Spleen (tissue), 7 donors: Measurements from ENCODE around the gene GTF2B.

Source experiments
- POLR2A ChIP-seq, 3 donors: fragments of 450-650 bp; IDR thresholded peaks; one replicate each; pipeline ENCODE4 v1.5.1; 2017; ENCODE audit warnings: antibody characterized with exemption in 3 of 3, mild to moderate bottlenecking in 1 of 3
- TF ChIP-seq, protein P1 (sequence below), 11 experiments: fragments of 200-600 bp in 7 of 11; fragments of 450-650 bp in 4 of 11; sonication (generic) in 4 of 11; IDR thresholded peaks in 8 of 11; conservative IDR thresholded peaks in 3 of 11; 1 replicate in 7 of 11; 2 replicates in 4 of 11; pipeline versions ENCODE4 v1.4.0 to v1.8.0; 2016 to 2021; ENCODE audit warnings: antibody characterized with exemption in 11 of 11, inconsistent platforms in 4 of 11, mild to moderate bottlenecking in 1 of 11
- donor health status: DM: no; HTN: no; CAD: no; lungs with moderate emphysema.
- donor health status: DM: no; HTN: no; CAD: no.
- donor health status: DM: no; HTN: no; CAD: no.

- TF ChIP-seq, protein P1, sequence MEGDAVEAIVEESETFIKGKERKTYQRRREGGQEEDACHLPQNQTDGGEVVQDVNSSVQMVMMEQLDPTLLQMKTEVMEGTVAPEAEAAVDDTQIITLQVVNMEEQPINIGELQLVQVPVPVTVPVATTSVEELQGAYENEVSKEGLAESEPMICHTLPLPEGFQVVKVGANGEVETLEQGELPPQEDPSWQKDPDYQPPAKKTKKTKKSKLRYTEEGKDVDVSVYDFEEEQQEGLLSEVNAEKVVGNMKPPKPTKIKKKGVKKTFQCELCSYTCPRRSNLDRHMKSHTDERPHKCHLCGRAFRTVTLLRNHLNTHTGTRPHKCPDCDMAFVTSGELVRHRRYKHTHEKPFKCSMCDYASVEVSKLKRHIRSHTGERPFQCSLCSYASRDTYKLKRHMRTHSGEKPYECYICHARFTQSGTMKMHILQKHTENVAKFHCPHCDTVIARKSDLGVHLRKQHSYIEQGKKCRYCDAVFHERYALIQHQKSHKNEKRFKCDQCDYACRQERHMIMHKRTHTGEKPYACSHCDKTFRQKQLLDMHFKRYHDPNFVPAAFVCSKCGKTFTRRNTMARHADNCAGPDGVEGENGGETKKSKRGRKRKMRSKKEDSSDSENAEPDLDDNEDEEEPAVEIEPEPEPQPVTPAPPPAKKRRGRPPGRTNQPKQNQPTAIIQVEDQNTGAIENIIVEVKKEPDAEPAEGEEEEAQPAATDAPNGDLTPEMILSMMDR (IDR thresholded peaks at IDR 0.05 in 8 of 11, conservative IDR thresholded peaks at IDR 0.05 in 3 of 11) = no peak
- TF ChIP-seq POLR2A (IDR thresholded peaks at IDR 0.05) = no peak
These were observed 5.8 kb upstream of the GTF2B start for GRCh38 chr1:88897070-88897730.
